Skin of body (tissue), 2 donors: ENCODE results near the gene NPHP4. TPM values are rescaled to one million over a fixed set of nuclear protein-coding genes. Genes with fewer than 3 reads are reported as not detected.

Experiments used
- DNase-seq: peaks from one replicate; lab custom pipeline; 2025; lab: John Stamatoyannopoulos, UW
- total RNA-seq: library from RNA; depleted of rRNA; stranded (reverse); fragments of >200 nt; gene quantifications from one replicate; pipeline ENCODE4 v1.2.3, GENCODE V29; 2014

The NPHP4 gene
- total RNA-seq, 1 donor from 2014 or later, result 9.0 TPM

GRCh38 chr1:6004412-6005123 lies 12.3 kb upstream of the NPHP4 start:
- no peak for DNase-seq

GRCh38 chr1:6003568-6004411 lies 11.6 kb upstream of the NPHP4 start:
- DNase-seq, result no peak

GRCh38 chr1:6002714-6003501 lies 10.7 kb upstream of the NPHP4 start:
- no peak for DNase-seq

DNA sequence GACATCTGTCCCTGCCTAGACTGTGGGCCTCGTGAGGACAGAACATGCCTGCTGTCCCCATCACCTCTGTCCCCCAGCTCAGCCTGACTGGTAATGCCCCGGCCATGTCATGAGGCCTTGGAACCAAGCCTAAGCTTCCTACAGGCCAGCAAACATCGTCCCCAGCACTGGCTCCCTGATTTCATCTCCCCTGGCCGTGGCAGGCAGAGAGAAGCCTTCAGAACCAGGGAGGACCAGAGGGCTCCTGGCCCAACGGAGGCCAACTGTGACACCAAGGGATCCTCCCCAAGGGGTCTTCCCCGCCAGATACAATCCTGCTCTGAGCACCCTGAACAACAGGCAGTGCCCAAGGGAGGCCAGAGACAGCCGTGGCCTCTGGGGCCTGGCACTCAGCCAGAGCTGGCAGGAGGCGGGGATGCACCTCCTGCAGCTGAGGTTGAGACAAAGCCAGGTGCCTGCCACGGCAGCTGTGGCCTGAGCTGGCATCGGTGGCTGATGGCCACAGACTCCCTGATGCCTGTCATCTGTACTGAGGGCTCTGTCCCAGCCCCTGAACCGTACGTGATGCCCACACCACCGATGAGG lies 9.9 kb upstream of the NPHP4 start:
- DNase-seq, result no peak

GRCh38 chr1:6000444-6001288 lies 8.4 kb upstream of the NPHP4 start:
- DNase-seq, result no peak

DNA sequence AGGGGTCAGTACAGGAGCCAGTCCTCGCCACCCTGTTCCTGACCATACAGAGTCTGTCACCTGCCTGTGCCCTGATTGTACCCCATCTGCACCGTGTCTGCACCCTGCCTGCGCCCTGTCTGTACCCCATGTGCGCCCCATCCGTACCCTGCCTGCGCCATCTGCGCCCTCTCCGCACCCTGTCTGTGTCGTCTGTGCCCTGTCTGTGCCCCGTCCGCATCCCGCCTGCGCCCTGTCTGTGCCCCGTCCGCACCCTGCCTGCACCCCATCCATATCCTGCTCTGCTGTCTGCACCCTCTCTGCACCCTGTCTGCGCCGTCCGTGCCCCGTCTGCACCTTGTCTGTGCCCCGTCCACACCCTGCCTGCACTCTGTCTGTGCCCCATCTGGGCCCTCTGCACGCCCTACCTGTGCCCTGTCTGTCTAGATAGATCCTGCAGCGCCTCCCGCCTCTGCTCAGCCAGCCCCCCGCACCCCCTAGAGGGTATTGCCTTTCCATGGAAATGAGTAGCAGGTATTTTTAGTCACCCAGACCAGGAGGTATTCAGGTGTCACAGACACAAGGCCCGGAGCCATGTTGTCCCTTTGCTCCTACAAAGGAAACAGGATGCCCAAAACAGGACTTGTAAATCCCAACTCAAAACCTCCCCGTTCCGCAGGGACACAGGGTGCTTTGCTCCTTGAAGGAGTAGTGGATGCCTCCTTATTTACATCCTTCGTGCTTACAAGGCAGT lies 7.7 kb upstream of the NPHP4 start:
- DNase-seq, result no peak

DNA sequence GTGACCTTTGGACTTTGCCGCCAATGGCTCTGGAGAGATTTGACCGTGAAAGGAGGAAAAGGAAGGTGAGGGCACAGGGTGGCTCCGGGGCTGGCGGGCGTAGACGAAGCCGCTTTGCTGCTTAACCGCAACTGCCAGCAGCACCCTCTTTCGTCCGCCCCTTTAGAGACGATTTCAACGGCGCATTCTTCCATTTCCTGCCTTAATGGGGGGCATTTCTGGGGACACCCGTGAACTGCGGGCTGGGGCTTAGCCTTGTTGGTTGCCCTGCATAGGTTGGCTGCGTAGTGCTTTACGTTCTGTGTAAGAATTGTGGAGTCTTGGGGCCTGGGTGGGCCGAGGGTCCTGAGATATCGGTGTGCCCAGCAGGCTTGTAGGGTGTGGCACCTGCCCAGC lies 6.7 kb upstream of the NPHP4 start:
- DNase-seq, result no peak

DNA sequence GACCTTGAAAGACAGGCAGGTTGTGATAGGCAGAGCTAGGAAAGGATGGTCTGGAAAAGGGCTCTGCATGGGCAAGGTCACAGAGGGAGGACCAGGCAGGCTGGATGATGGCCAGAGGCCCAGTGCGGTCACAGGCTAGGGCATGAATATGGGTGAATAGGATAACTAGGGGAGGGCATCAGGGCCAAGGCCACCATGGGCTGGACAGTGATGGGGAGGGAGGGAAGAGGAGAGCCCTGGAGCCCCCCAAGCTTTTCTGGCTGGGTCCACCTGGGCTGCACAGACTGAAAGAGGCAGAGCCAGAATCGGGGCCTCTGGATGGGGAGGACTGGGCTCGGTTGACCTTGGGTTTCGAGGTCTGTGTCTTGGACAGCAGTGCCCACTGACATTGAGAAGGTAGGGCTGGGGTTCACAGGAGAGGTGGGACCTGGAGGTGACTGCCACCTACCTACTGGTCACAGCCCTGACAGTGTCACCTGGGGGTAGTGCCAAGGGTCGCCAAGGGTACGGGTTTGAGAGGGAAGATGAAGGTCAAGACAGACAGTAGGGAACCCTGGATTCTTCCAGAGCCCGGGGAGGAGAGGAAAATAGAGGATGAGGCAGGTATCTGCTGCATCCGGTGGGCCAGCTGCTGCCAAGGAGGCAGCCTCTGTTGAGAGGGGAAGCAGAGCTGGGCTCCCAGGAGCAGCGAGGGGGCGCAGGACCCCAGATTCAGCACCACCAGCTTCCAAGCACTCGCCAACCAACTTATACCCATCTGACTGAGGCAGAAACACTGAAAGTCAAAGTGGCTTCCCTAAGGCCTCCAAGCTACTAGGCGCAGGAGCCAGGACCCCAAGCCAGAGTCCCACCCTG lies 6.1 kb upstream of the NPHP4 start:
- DNase-seq, result no peak

- DNase-seq, result no peak
These were observed 5.1 kb upstream of the NPHP4 start for GRCh38 chr1:5997316-5997715.

DNA sequence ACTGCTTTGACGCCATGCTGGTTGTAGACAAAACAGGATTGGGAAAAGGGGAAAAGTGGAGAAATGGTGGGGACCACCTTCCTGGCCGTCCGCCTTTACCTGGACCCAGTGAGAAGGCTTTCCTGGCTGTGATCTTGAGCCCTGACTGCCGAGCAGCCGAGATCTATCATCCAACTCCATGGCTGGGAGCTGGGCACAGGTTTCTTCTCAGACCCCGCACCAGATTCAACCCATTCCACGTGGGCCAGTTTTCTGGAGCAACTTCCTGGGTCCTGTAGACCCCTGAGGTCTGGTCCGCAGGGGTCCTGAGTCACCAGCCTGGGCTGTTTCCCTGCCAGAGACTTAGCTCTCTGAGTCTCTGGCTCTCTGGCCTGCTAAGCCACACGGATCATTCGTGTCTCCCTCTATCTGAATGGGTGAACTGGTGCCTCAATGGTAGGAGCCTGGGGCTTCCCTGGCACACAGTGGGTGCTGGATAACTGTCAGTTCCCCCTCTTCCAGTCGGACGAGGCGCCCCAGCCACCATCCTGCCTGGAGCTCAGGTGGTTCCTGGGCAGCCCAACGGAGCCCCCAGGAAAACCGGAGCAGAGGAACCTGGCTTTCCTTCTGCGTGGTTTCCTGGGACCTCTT lies 4.5 kb upstream of the NPHP4 start:
- no peak for DNase-seq

GRCh38 chr1:5995871-5996630 lies 3.8 kb upstream of the NPHP4 start:
- DNase-seq, result no peak

GRCh38 chr1:5994713-5995621 lies 2.7 kb upstream of the NPHP4 start:
- no peak for DNase-seq

GRCh38 chr1:5993556-5994491 lies 1.6 kb upstream of the NPHP4 start:
- DNase-seq, result no peak

GRCh38 chr1:5992814-5993555 lies 760 bp upstream of the NPHP4 start:
- no peak for DNase-seq
